DMS 273 treated with DMSO at 0.1 percent for 48 hours (cell line): ENCODE data around the gene STXBP1.
"Not testable (repeated sequence)": the region's sequence is repeated elsewhere in the genome, so short reads cannot be mapped to it uniquely, and the experiment has no call there.

Experiments used
- DNase-seq: peaks from one replicate; lab custom pipeline; 2025; lab: John Stamatoyannopoulos, UW

Gene STXBP1

DNA sequence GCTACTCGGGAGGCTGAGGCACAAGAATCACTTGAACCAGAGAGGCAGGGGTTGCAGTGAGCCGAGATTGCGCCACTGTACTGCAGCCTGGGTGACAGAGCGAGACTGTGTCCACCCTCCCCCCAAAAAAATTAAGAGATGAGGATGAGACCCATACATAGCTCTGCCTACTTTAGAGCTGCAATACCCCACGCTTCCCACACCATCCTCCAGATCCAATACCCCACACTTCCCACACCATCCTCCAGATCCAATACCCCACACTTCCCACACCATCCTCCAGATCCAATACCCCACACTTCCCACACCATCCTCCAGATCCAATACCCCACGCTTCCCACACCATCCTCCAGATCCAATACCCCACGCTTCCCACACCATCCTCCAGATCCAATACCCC, 34.9 kb upstream of the STXBP1 start:
- not testable (repeated sequence) for DNase-seq

DNA sequence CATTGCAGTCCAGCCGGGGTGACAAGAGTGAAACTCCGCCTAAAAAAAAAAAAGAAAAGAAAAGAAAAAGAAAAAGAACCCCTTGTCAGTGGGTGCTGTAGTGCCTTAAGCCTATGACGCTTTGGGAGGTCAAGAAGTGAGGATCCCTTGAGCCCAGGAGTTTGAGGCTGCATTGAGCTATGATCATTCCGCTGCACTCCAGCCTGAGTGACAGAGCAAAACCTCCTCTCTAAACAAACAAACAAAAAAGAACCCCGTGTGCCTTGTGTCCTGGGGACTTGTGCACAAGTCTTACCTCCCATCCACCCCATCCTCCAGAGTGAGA, 33.5 kb upstream of the STXBP1 start:
- no peak for DNase-seq

DNA sequence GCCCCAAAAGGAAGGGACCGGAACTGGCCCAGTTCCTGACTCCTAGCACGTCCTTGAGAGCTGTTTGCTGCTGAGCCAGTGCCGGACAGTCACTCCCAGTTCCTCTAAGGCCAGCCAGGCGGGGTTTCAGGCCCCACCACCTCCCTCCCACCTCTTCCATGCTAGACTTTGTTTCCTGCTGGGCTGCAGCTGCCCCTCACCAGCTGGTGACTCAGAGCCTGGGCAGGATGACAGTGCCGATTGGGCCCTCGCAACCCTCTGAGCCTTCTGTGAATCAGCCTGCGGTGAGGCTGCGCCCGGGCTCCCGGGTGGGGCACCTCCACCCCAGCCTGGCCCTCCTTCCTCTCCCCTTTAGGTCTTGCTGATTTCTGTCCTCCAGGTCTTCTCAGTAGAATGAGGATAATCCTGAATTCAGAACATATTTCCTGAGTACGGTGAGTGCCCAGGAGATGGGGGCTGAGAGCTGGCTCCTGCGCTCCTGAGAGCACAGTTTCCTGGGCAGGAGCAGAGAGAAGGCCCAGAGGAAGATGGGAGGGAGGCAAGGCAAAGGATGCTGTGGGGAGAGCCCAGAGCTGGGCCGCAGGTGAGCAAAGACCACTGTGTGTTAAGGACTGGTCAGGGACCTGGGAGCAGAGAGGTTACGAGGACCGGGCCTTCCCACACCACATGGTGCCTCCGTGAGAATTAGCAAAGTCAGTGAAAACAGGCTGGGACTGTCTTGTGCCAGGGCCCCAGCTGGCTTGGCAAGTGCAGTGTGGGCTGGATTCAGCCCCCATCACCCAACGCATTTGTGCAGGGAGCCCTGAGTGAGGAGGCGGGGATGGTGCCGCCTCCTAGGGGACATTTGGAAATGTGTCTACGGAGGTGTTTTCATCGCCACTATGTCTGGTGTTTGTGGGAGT, 32.9 kb upstream of the STXBP1 start:
- peak; percentile 88 for DNase-seq

DNA sequence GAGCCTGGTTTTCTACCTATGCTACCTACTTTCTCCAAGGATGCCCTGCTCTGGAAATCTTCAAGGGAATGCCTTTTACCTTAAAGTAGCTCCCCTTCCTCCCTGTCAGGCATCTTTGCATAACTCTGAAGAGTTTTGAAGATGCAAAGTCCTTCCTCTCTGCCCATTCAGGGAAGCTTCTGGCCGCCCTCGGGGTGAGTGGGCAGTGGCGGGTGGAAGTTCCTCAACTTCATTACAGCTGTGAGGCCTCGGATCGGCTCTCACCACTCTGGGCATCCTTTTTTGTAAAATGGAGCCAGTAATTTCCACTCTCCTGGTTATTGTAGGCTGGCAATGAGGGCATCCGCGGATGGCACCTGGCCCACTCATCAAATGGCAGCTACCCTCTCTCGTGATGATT, 31.7 kb upstream of the STXBP1 start:
- no peak for DNase-seq

DNA sequence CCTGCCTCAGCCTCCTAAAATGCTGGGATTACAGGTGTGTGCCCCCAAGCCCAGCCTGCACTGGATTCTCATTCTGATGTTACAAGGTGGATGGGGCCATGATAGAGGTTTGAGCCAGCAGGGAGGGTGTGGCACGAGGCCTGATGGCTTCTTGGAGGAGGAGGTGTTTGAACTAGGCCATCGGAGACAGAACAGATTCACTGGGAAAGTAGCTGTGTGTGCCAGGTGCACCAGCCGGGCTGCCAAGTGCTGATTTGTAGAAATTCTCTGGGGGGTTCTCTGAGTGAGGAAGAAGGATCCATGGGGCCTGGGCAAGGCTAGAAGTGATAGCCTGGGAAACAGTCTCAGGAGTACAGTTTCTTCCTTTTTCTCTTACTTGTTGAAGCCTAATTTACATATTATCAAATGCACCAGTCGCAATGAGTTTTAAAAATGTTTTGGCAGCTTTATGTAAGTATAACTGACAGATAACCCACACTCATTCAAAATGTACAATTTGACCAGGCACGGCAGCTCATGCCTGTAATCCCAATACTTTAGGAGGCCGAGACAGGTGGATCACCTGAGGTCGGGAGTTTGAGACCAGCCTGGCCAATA, 31.1 kb upstream of the STXBP1 start:
- peak; percentile 42 for DNase-seq

DNA sequence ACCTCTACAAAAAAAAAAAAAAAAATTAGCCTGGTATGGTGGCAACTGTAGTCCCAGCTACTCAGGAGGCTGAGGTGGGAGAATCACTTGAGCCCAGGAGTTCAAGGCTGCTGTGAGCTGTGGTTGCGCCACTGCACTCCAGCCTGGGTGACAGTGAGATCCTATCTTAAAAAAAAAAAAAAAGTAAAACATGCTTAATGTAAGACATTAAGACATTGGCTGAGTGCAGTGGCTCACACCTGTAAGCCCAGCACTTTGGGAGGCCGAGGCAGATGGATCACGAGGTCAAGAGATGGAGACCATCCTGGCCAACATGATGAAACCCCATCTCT, 27.6 kb upstream of the STXBP1 start:
- not testable (repeated sequence) for DNase-seq

DNA sequence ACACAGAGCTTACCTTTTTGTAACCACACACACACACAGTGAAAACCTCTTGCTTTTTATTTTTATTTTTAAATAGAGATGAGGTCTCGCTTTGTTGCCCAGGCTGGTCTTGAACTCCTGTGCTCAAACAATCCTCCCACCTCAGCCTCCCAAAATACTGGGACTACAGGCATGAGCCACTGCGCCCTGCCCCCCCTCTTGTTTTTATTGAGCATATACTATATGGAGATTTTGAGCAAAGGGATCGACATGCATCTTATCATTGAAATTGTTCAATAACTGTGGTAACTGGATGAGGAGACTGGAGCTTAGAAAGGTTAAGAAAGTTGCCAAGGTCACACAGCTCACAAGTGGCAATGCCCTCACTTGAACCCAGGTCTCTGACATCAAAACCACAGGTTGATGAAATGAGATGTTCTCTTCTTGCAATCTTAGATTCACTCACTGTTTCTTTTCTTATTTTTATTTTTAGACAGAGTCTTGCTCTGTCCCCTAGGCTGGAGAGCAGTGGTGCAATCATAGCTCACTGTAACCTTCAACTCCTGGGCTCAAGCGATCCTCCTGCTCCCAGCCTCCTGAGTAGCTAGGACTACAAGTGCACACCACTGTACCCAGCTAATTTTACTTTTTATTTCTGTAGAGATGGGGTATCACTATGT, 26.8 kb upstream of the STXBP1 start:
- DNase-seq: no peak

DNA sequence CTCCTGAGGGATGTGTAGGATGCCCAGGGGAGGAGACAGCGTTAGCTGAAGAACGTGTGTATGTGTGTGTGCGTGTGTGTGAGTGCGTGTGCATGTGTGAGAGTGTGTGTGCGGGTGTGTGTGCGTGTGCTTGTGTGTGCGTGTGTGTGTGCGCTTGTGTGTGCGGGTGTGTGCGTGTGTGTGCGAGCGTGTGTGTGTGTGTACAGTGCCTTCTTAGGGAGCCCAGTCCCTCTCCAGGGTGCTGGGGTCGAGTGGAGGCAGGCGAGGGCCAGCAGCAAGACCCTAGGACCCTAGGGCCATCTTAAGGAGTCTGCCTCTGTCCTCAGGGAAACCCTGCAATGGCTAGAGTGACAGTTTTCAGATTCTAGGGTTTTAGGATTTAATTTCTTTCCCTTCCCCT, 26.0 kb upstream of the STXBP1 start:
- no peak for DNase-seq

DNA sequence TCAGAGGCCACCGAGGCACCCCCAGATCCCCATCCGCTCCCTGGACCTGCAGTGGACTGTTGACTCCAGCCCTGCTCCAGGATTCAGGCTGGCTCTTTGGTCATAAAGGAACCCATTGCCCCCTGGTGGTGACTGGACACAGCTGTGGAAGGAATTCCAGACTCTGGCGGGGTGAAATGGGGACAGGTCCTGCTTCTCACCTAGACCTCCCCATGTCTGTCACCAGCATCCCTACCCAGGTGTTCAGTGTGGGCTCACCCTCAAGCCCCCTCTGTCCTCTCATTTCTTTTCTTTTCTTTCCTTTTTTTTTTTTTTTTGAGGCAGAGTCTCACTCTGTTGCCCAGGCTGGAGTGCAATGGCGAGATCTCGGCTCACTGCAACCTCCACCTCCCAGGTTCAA, 25.5 kb upstream of the STXBP1 start:
- no peak for DNase-seq

DNA sequence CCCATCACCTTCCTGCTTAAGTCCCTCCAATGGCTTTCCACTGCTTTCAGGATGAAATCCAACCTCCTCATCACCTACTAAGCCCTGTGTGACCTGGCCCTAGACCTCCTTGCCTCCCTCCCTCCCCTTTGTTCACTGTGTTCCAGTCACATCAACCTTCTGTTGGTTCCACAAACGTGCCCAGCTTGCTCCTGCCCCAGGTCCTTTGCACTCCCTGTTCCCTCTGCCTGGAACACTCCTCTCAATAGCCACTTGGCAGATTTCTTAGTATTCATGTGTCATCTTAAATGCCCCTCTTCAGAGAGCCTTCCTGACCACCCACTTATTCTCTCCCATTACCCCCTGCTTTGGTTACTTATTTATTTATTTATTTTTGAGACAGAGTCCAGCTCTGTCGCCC, 24.1 kb upstream of the STXBP1 start:
- no peak for DNase-seq

DNA sequence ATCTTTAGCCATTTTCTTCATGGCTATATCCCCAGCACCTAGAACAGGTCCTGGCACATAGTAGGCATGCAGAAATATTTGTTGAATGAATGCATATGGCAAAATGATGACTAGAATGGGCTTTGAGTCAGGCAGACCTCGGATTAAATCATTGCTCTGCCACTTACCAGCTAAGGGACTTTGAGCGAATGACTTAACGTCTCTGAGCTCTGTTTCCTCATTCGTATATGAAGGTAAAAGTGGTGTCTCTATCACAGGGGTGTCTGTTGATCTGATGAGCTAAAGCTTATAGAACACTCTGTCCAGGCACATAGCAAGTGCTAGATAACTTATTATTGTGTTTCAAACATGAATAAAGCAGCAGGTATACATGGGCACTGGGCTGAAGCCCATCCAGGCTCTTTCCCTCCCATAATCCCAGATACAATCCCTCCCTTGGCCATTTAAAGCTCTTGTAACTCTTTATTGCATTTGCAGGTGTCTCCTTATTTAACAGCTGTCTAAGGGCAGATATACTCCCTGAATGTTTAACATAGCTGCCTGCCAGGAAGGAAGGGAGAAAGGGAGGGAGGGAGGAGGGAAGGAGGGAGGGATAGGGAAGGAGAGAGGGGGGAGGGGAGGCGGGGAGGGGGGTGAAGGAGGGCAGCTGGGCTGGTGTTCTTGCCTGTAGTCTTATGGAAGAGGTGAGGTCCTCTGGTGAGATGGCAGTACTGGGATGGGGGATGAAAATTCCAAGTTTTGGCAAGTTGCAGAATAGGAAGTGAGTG, 23.2 kb upstream of the STXBP1 start:
- no peak for DNase-seq

DNA sequence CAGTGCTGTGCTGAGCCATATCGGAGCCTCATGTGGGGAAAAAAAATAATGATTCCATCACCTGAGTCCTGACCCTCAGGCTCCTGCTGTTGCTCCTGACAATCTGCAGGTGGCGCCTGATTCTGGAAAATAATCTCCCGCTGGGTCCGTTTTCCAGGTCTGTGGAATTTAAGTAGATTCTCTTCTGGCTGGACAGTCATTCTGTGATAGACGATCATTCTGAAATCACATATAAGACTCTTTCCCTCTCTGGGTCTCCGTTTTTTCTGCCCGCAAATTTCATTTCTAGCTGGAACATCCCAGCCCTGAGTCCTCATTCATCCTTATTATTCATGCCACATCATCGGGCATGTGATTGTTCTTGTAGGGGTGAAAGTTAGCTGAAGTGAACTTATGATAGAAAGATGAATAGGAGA, 22.1 kb upstream of the STXBP1 start:
- DNase-seq: peak; percentile 20

DNA sequence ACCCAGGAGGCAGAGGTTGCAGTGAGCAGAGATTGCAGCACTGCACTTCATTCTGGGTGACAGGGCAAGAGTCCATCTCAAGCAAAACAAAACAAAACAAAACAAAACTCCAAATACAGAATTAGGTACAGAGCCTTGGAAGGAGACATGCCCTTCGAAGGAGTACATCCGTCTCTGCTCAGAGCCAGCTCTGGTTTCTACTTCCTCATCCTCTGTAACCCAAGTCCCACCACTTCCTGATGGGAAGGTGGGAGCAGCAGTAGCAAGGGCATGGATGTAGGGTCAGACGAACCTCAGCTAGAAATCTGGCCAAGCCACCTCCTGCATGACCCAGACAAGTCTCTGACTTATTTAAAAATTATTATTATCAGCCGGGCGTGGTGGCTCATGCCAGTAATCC, 16.5 kb upstream of the STXBP1 start:
- DNase-seq: no peak

DNA sequence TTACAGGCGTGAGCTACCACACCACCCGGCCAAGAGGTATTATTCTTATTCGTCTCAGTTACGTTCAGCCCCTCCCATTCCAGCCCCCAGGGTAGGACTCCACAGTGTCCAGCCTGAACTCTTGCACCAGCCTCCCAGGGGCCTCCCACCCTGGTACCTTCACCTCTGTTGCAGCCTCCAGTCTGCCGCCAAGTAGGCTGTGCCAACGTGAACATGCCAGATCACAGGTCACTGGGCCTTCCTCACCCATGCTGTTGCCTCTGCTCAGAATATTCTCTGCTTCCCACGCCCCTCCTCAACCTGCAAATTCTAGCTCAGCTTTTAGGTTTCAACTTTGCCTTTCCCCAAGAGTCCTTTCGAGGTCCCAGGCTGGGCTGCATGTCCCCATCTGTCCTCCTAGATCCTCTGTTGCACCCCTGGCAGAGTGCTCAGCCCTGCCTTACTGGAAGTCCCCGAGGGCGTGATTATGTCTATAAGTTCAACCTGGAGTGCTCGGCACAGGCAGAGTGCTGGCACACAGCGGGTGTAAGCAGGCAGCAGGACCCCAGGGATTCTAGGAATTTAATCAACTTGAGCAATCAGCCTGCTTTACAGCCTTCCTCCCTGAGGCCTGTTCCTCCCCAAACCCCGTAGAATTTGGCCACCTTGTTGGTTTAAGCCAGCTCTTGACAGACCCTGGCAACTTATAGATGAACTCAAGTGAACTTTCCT, 13.1 kb upstream of the STXBP1 start:
- no peak for DNase-seq

DNA sequence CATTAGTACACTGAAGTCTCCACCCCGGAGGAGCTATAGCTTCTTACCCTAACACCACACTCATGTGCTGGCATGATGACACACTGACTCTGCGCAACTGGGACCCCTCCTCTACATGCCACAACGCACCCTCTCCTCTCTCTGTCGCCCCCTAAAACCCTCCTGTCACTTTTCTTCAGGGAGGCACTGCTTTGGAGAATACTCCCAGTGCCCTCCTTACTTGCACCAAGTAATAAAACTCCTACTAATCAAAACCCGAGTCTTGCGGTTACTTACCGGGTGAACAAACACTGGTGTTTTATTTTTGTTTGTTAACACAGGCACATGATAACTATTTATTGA, 12.6 kb upstream of the STXBP1 start:
- no peak for DNase-seq

DNA sequence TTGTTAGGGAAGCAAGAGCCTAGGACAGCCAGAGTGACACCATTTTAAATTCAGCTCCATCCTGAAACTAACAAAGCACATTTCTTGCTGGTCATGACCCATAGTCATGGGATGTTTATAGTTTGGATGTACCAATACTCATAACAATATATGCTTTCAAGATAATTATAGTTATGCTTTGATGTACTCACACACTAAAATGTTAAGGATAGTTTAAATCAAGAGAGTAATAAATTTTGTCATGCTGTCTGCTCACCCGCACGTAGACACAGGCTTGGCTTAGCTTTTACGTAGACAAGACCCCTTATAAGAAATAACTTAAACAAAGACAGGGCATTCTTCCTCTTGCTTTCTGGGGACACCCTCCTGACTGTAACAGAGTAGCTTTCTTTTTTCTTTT, 8.9 kb upstream of the STXBP1 start:
- no peak for DNase-seq

DNA sequence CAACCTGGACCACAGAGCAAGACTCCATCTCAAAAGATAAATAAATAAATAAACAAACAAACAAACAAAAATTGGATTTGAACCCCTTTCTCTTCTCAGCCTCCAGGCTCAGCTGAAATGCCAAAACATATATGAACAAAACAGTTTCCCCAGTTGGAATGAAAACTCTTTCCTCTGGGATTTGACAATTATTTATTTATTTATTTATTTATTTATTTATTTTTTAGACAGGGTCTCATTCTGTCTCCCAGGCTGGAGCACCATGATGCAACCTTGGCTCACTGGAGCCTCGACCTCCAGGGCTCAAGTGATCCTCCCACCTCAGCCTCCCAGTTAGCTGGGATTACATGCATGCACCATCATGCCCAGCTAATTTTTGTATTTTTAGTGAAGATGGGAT, 6.0 kb upstream of the STXBP1 start:
- no peak for DNase-seq

DNA sequence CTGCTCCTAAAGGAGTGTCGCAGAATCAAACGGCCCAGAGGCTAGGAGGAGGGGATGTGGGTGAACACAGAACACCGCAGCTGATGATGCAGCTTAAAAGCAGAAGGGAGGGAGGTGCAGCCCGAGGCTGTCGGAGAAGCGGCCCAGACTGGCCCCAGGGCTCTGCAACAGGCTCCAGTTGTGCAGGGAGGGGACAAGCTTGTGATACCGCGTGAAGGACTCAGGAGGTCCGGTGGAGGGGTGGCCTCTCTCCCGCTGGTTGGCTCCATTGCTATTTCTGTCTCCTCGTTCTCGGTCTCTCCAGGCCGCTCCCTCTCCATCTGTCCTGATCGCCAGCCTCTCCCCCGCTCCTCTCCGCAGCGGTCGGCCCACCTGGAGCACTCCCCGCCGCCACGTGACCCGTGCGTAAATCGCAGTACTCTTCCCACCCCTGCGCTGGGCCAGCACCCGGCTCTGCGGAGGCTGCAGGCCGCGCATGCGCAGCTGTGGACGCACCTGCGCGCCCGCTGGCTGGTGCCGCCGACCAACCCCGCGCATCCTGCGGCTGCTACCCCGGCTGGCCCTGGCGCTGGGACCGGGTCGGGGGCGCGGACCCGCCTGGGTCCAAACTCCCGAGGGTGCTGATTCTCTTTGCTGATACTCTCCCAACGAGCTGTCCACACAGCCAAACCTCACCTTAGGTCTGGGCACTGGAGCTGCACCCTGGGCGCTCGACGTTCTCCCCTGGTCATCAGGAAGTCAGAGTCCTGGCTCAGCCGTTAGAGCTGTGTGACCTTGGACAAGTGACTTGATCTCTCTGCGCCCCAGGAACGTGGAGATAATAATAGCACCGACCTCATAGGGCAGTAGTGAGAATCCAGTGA, 3.7 kb upstream of the STXBP1 start:
- peak; percentile 91 for DNase-seq

DNA sequence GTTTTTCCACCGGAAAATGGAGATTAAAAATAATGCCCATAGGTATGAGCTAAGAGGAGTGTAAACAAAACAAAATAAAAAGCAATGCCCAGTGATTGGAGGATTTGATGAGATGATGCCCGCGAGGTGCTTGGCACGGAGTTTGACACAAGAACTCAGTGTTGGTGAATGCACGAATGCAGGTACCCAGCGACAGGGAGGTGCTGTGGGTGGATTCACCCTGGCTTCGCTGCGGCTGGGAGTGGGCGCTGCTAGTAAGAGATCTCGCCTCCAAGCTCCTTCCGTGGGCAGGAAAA, 526 bp upstream of the STXBP1 start:
- DNase-seq: no peak

DNA sequence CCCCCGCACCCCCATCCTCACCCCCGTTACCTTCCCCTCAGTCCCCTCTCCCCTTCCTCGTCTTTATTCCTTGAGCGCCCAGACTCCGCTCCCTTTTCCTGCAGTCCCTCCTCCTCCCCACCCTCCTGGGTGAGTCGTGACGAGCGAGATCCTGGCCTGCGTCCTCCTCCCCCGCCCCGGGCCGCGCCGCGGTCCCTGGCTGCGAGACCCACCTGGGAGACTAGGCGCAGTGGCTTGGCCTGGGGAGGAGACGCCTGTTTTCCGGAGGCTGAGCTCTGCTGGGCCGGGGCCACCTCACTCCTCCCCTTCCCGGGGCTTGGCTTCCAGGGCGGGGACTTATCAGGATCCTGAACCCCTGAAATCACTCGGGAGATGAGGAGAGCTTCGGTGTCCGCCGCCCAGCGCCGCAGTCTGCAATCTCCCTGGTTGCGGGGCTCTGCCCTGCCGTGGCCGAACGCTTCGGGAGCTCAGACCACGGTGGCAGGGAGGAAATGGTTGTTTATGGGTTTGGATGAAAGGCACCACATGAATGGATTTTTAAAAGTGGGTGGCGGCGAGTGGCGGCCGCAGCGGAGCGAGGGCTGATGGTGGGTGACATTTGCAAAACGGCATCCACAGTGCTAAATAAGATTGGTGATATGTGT, 984 bp downstream of the STXBP1 start:
- DNase-seq: no peak

DNA sequence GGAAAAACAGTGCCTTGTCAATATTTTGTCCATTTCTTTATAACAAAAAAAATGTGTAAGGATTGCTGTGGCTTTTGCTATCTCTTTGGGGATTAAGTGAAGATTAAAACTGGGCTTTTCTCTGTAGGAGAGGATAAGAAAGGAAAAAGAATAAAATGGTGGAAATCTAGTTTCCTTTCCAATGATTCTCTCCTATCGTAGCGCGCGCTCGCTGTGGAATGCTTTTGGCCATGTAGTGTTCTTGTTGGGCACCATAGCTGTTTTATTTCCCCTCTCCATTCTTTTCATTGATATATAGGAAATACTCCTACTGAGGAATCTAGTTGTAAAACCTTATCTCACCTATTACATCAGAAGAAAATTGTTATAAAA, 1.5 kb downstream of the STXBP1 start:
- DNase-seq: no peak
